ENCODE measurements around the gene AFF2. TPM values are rescaled to one million over a fixed set of nuclear protein-coding genes. Genes with fewer than 3 reads are reported as not detected.
A peak's percentile ranks its signal among the peaks of the same experiment; 100 is the strongest.

Gene AFF2
- total and polyA plus RNA-seq, 4 donors: 1.2 to 13.0 (median 3.9) TPM

GRCh38 chrX:148956352-148956751, 455.9 kb downstream of the AFF2 start:
- peaks cover 0 to 6% (median 2%) of the 10 kb centered on the region in 3 donors for H3K27me3 ChIP-seq (ENCODE audit: control insufficient read depth in 3 of 3, insufficient read depth in 3 of 3, low read length in 2 of 3)
- DNase-seq: no peak
- no peak overlapping the region for H3K9ac ChIP-seq (ENCODE audit: insufficient read depth in 1 of 2, low read length in 2 of 2)
- H3K27ac ChIP-seq (ENCODE audit: low read depth in 1 of 2, low read length in 1 of 2): no peak overlapping the region
- no peak for TF ChIP-seq CTCF (IDR thresholded peaks at IDR 0.05; ENCODE audit: control extremely low read depth, extremely low read depth)
- no peaks in the 10 kb centered on the region for H3K4me1 ChIP-seq (ENCODE audit: control insufficient read depth in 5 of 5, insufficient read depth in 5 of 5, low read length in 5 of 5)
- peaks cover 0 to 2% (median 0%) of the 10 kb centered on the region in 4 donors for H3K9me3 ChIP-seq (ENCODE audit: control insufficient read depth in 4 of 4, insufficient read depth in 3 of 4, low read length in 3 of 4)
- H3K36me3 ChIP-seq (ENCODE audit: control insufficient read depth in 4 of 4, insufficient read depth in 4 of 4, low read length in 4 of 4): no peaks in the 10 kb centered on the region
- 65 to 90% methylated on average over 3 of the region's 3 CpGs for WGBS, 2 donors
- ATAC-seq (ENCODE audit: insufficient read depth, low FRiP score): no peak
- no peak overlapping the region for H3K4me3 ChIP-seq

- no peak overlapping the region for H3K9ac ChIP-seq (ENCODE audit: insufficient read depth in 1 of 2, low read length in 2 of 2)
- no peak for TF ChIP-seq CTCF (IDR thresholded peaks at IDR 0.05; ENCODE audit: control extremely low read depth, extremely low read depth)
These were observed 458.5 kb downstream of the AFF2 start for GRCh38 chrX:148958901-148959300.

GRCh38 chrX:148960060-148960459, 459.6 kb downstream of the AFF2 start:
- DNase-seq (peak in 1 of 3 donors; percentile 5), ATAC-seq (ENCODE audit: insufficient read depth, low FRiP score) (no peak)
- peaks cover 0 to 6% (median 0%) of the 10 kb centered on the region in 3 donors for H3K27me3 ChIP-seq (ENCODE audit: control insufficient read depth in 3 of 3, insufficient read depth in 3 of 3, low read length in 2 of 3)
- 58 to 83% methylated on average over 1 of the region's 1 CpG for WGBS, 2 donors
- H3K9ac ChIP-seq (ENCODE audit: insufficient read depth in 1 of 2, low read length in 2 of 2): no peak overlapping the region
- H3K27ac ChIP-seq (ENCODE audit: low read depth in 1 of 2, low read length in 1 of 2): no peak overlapping the region
- H3K4me3 ChIP-seq: no peak overlapping the region
- no peaks in the 10 kb centered on the region for H3K4me1 ChIP-seq (ENCODE audit: control insufficient read depth in 5 of 5, insufficient read depth in 5 of 5, low read length in 5 of 5)
- TF ChIP-seq CTCF (IDR thresholded peaks at IDR 0.05; ENCODE audit: control extremely low read depth, extremely low read depth): no peak
- no peaks in the 10 kb centered on the region for H3K9me3 ChIP-seq (ENCODE audit: control insufficient read depth in 4 of 4, insufficient read depth in 3 of 4, low read length in 3 of 4)
- no peaks in the 10 kb centered on the region for H3K36me3 ChIP-seq (ENCODE audit: control insufficient read depth in 4 of 4, insufficient read depth in 4 of 4, low read length in 4 of 4)

More at GRCh38 chrX:148958901-148959300, 458.5 kb downstream of the AFF2 start:
- H3K36me3 ChIP-seq (ENCODE audit: control insufficient read depth in 4 of 4, insufficient read depth in 4 of 4, low read length in 4 of 4): no peaks in the 10 kb centered on the region
- H3K27ac ChIP-seq (ENCODE audit: low read depth in 1 of 2, low read length in 1 of 2): no peak overlapping the region
- no peaks in the 10 kb centered on the region for H3K9me3 ChIP-seq (ENCODE audit: control insufficient read depth in 4 of 4, insufficient read depth in 3 of 4, low read length in 3 of 4)
- H3K4me3 ChIP-seq: no peak overlapping the region
- ATAC-seq (ENCODE audit: insufficient read depth, low FRiP score) (no peak), DNase-seq (no peak)
- 79% methylated on average over 1 of the region's 1 CpG; no CpG with 5 or more reads in 1 of the 2 donors for WGBS, 2 donors
- H3K27me3 ChIP-seq (ENCODE audit: control insufficient read depth in 3 of 3, insufficient read depth in 3 of 3, low read length in 2 of 3): peaks cover 0 to 6% (median 2%) of the 10 kb centered on the region in 3 donors
- H3K4me1 ChIP-seq (ENCODE audit: control insufficient read depth in 5 of 5, insufficient read depth in 5 of 5, low read length in 5 of 5): no peaks in the 10 kb centered on the region

- ATAC-seq (ENCODE audit: insufficient read depth, low FRiP score) (no peak), DNase-seq (peak in 2 of 3 donors; percentile 36 to 75)
- Histone ChIP-seq H3K9me3 (ENCODE audit: control insufficient read depth in 4 of 4, insufficient read depth in 3 of 4, low read length in 3 of 4) (no peaks in the 10 kb centered on the region), H3K27me3 (ENCODE audit: control insufficient read depth in 3 of 3, insufficient read depth in 3 of 3, low read length in 2 of 3) (no peaks in the 10 kb centered on the region), H3K9ac (ENCODE audit: insufficient read depth in 1 of 2, low read length in 2 of 2) (no peak overlapping the region), H3K27ac (ENCODE audit: low read depth in 1 of 2, low read length in 1 of 2) (no peak overlapping the region), H3K4me3 (no peak overlapping the region), H3K4me1 (ENCODE audit: control insufficient read depth in 5 of 5, insufficient read depth in 5 of 5, low read length in 5 of 5) (no peaks in the 10 kb centered on the region), H3K36me3 (ENCODE audit: control insufficient read depth in 4 of 4, insufficient read depth in 4 of 4, low read length in 4 of 4) (no peaks in the 10 kb centered on the region)
- 77 to 89% methylated on average over 4 of the region's 4 CpGs for WGBS, 2 donors
- TF ChIP-seq CTCF (IDR thresholded peaks at IDR 0.05; ENCODE audit: control extremely low read depth, extremely low read depth): no peak
These were observed 461.6 kb downstream of the AFF2 start for GRCh38 chrX:148961985-148962384.
